ENCODE data around the gene NR1H2.
"Not testable (repeated sequence)": the region's sequence is repeated elsewhere in the genome, so short reads cannot be mapped to it uniquely, and the experiment has no call there.

NR1H2 gene

DNA sequence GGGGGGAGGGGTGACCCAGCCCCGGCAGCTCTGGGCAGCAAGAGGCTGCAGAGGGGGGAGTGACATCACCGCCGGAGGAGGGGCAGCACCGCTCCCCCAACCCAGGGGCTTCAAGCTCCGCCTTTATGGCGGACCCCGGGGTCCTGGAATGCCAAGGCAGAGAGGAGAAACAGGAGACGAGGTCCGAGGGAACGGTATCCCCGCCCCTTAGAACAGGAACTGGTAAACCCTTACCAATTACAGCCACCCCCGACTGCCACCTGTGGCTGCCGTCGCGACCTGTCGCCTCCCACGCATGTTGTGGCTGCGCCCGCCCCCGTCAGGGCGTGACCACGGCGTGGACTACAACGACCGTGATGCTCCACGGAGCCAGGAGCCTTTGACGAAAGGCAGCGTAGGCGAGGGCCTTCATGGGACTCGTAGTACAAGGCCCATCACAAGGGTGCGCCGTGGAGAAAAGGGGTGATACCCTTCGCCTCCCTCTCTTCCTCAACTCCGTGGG is 43.0 kb upstream of the NR1H2 start:
- peak overlapping the region; percentile 67 to 79 for H3K4me3 Mint-ChIP-seq
- peaks cover 53 to 84% of the 10 kb centered on the region in 2 donors for H3K27me3 Mint-ChIP-seq
- peak; percentile 70 to 78 (median 74) for DNase-seq
- peak; percentile 75 for ATAC-seq (replicated peaks)
- peaks cover 7 to 14% of the 10 kb centered on the region in 2 donors for H3K9me3 Mint-ChIP-seq
- peak overlapping the region; percentile 87 to 91 for H3K27ac Mint-ChIP-seq
- peaks cover 20% of the 10 kb centered on the region for H3K36me3 Mint-ChIP-seq (ENCODE audit: insufficient read depth)
- peaks cover 35 to 38% of the 10 kb centered on the region in 2 donors for H3K4me1 Mint-ChIP-seq (ENCODE audit: low read depth in 2 of 2)

DNA sequence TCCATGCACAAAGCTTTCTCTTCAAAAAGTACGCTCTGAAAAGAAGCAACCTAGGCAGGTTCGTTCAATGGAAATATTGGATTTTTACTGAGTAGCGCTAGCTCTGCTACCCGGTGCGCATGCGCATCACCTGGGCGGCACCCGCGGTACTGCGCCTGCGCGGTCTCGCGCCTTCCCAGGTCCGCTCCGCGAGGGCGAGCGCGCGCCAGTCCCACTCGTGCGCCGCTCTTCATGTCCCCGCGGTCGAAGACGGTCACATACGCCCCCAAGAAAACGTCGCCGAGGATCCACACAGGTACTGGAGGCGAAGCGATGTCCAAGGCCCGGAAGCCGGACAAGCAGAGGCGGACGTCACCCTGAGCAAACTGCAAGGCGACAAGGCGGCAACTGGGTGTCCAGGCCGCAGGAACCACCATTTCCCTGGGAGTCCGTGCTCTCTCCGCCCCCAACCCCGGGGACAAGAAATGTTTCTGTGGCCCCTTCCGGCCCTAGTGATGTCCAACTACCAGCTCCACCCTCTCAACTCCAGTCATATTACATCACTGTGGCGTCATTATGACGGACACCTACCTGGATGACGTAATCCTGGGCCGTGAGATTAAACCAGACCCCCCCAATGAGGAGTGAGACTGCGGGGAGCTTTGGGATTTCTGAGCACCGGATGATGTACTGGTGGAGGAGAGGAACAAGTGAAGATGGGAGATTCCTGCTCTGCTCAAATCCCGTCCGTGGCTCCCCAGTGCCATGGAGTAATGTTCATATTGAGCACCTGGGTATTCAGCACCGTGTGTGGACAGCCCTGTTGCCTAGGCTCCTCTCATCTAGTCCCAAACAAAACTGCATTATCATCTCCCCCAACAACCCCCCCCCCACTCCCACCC is 42.3 kb upstream of the NR1H2 start:
- Mint-ChIP-seq H3K36me3 (ENCODE audit: insufficient read depth) (peaks cover 20% of the 10 kb centered on the region), H3K27me3 (peaks cover 53 to 85% of the 10 kb centered on the region in 2 donors), H3K27ac (peak overlapping the region; percentile 87 to 91), H3K4me1 (ENCODE audit: low read depth in 2 of 2) (peaks cover 35 to 38% of the 10 kb centered on the region in 2 donors), H3K4me3 (peak overlapping the region; percentile 67 to 79), H3K9me3 (peaks cover 7 to 14% of the 10 kb centered on the region in 2 donors)
- DNase-seq (peak in 2 of 3 experiments; percentile 66 to 77), ATAC-seq (replicated peaks) (peak; percentile 30)

DNA sequence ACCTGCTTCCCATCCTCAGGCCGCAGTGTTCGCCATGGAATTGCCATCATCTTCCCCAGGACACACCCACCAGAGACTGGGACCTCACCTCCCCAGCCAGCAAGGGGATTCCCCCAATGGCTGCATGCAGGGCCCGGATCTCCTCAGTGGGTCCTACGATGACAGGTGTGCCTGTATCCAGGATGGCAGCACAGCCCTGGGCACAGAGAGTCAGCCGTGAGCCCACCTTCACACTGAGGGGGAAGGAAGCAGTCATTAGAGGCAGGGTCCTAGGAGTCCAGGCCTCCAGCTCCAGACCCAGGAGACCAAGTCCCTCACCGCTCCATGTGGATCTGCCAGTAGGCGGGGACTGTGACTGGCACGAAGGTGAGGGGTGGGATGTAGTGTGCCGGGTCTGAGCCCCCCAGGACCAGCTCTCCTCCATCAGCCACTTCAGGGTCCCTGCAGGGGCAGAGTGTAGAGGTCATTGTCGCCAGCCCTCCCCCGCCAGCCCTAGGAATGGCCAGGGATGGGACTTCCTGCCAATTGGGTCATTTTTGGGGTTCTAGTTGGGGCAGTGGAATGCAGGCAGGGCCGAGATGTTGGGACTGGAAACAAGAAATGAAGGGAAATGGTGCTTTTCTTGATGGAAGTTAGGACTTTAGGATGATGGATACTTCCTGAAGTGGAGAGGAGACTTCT is 41.4 kb upstream of the NR1H2 start:
- H3K27ac Mint-ChIP-seq, result no peak overlapping the region
- ATAC-seq (replicated peaks) (no peak), DNase-seq (no peak)
- H3K9me3 Mint-ChIP-seq, result peaks cover 2 to 8% of the 10 kb centered on the region in 2 donors
- peak overlapping the region; percentile 38 to 44 for H3K4me3 Mint-ChIP-seq
- H3K4me1 Mint-ChIP-seq (ENCODE audit: low read depth in 2 of 2), result peaks cover 29 to 30% of the 10 kb centered on the region in 2 donors
- H3K27me3 Mint-ChIP-seq, result peaks cover 44 to 76% of the 10 kb centered on the region in 2 donors
- peaks cover 15% of the 10 kb centered on the region for H3K36me3 Mint-ChIP-seq (ENCODE audit: insufficient read depth)

DNA sequence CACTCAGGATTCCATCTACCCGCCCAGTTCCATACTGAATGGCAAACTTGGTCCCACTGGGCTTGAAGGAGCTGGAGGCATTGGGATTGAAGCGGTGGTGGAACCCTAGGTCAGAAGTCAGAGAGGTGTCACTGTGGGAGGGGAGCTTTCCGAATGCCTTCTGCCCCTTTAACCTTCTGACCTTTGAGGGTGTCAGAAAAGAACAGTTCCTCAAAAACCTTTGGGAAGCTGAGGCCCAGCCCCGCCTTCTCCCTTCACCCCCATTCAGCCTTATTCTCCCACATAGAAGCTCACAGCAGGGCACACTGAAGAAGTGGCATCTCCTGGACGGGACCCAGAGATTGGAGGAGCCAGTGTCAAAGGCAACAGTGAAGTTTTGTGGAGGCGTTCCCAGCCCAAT is 39.2 kb upstream of the NR1H2 start:
- not testable (repeated sequence) for DNase-seq; H3K27ac Mint-ChIP-seq; H3K9me3 Mint-ChIP-seq; H3K4me3 Mint-ChIP-seq; ATAC-seq (replicated peaks)
- H3K27me3 Mint-ChIP-seq, result peaks cover 24 to 54% of the 10 kb centered on the region in 2 donors
- peaks cover 13% of the 10 kb centered on the region for H3K36me3 Mint-ChIP-seq (ENCODE audit: insufficient read depth)
- H3K4me1 Mint-ChIP-seq (ENCODE audit: low read depth in 2 of 2), result peaks cover 12 to 14% of the 10 kb centered on the region in 2 donors

DNA sequence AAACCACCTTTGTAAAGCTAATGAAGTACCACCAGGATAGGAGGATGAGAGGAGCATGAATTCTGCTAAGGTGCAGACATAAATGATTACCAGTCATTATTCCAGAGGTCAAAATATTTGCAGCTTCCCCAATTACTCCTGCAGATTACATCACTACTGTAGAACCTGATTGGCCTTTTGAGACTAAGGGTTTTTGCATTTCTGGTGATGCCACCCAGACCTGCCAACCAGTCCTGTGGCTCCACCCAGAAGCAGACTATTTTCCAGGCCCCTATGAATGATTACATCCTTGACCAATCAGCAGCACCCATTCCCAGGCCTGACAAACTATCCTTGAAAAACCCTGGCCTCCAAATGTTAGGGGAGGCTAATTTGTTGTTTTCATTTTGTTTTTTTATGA is 35.9 kb upstream of the NR1H2 start:
- DNase-seq (no peak), ATAC-seq (replicated peaks) (no peak)
- H3K27me3 Mint-ChIP-seq, result peaks cover 17 to 45% of the 10 kb centered on the region in 2 donors
- H3K4me1 Mint-ChIP-seq (ENCODE audit: low read depth in 2 of 2), result peaks cover 2 to 3% of the 10 kb centered on the region in 2 donors
- H3K4me3 Mint-ChIP-seq, result no peak overlapping the region
- H3K36me3 Mint-ChIP-seq (ENCODE audit: insufficient read depth), result no peaks in the 10 kb centered on the region
- no peak overlapping the region for H3K27ac Mint-ChIP-seq
- H3K9me3 Mint-ChIP-seq, result no peaks in the 10 kb centered on the region

DNA sequence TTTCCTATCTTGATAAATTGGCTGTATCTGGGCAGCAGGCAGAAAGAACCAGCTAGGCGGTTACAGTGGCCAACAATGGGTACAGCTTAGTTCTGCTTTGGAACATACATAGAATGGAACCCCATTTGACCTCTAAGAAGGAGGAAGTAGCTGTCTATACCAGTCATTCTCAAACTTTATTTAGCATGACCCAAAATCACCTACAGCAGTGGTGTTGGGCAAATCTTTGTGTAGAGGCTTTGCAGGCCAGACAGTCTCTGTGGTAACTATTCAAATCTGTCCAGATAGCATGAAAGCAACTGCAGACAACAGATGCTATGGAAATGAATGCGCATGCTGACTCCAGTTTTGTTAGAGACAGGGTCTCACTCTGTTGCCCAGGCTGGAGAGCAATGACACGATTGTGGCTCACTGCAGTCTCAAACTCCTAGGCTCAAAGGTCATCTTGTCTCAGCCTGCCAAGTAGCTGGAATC is 35.1 kb upstream of the NR1H2 start:
- Mint-ChIP-seq H3K27ac (no peak overlapping the region), H3K27me3 (peaks cover 9 to 37% of the 10 kb centered on the region in 2 donors), H3K9me3 (no peaks in the 10 kb centered on the region), H3K4me1 (ENCODE audit: low read depth in 2 of 2) (peaks cover 2 to 3% of the 10 kb centered on the region in 2 donors), H3K4me3 (no peak overlapping the region), H3K36me3 (ENCODE audit: insufficient read depth) (no peaks in the 10 kb centered on the region)
- peak; percentile 44 for ATAC-seq (replicated peaks)
- DNase-seq, result no peak

DNA sequence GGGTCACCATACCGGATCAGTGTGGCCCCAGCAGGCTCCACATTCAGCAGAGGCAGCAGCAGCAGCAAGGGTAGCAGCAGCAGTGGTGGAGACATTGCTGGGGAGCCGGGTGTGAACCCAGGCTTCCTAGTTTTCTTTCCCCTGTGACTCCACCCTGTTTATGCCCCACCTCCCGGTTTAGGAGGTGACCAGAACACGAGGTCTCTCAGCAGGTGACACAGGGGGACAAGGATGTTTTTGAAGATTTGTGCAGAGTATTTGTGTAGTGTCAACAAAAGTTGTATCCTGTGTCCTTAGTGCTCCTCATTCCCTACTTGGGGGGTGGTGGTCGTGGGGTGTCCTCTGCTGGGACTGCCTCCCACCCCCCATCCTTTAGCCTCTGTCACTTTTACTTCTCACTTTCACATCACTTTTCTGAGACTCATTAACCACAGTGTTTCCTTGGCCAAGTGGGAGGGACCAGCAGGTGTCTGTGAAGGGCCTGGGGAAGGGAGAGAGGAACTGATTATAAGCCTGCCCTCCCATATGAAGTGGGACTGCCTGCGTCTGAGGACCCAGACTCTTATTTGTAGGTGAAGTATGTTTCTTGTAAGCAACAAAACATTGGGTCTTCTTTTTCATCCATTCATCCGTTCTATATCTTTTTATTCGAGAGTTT is 31.5 kb upstream of the NR1H2 start:
- ATAC-seq (replicated peaks), result peak; percentile 33
- Mint-ChIP-seq H3K36me3 (ENCODE audit: insufficient read depth) (no peaks in the 10 kb centered on the region), H3K27me3 (peaks cover 9 to 16% of the 10 kb centered on the region in 2 donors), H3K4me1 (ENCODE audit: low read depth in 2 of 2) (peaks cover 5 to 10% of the 10 kb centered on the region in 2 donors), H3K9me3 (no peaks in the 10 kb centered on the region), H3K4me3 (no peak overlapping the region), H3K27ac (no peak overlapping the region)
- no peak for DNase-seq

DNA sequence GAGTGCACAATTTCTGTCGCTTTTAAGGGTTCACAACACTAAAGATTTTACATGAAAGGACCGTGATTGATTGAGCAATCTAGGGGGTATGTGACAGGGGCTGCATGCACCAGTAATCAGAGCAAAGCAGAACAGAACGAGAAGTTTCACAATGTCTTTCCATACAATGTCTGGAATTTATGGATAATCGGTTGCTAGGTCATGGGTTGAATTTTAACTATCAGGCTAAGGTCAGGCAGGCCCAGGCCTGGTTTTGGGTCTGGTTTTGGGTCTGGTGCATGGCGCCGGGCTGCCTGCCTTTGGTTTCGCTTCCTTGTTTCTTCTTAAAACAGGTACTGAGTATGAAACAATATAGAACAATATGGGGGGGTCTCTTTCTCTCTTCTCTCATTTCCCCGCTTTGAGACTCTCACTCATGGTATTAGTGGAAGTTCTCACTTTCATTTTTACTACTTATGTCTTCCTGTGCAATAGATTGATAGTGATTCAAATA is 29.1 kb upstream of the NR1H2 start:
- Mint-ChIP-seq H3K27ac (peak overlapping the region in 1 of 2 donors; percentile 72), H3K27me3 (peaks cover 9 to 28% of the 10 kb centered on the region in 2 donors), H3K4me1 (ENCODE audit: low read depth in 2 of 2) (peaks cover 5 to 10% of the 10 kb centered on the region in 2 donors), H3K4me3 (peak overlapping the region; percentile 35 to 54)
- not testable (repeated sequence) for DNase-seq; H3K36me3 Mint-ChIP-seq (ENCODE audit: insufficient read depth); H3K9me3 Mint-ChIP-seq; ATAC-seq (replicated peaks)

DNA sequence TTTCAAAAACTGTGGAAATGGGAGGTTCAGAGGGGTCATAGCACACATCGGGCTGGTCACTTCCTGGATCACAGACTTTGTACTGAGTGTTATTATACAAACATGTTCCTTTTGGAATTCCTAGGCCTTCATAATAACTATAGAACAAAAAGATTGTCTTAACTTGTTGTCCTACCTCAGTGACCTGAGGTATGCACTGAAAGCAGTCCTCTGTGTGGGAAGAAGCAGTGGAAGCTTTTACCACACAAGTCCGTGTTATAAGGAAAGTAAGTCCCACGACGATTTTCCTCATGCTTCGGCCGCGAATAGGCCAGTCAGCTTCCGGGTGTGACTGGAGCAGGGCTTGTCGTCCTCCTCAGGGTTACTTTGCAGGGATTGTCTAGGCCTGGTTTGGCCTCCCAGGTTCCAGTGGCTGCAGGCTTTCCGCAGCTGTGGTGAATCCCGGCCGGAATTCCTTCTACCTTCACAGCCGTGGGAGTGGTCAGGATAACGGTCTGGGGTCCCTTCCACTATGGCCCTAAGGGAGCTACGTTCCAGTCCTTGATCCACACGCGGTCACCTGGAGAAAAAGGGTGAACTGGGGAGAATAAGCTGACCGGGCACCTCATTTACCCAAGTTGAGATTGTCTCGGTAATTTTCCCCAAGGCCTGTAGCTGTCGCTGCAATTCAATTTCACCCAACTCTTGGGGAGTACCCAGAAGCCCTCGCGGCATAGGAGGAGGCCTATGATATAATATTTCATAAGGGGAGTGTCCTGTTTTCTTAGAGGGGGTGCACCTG is 26.8 kb upstream of the NR1H2 start:
- Mint-ChIP-seq H3K9me3 (no peaks in the 10 kb centered on the region), H3K27ac (no peak overlapping the region), H3K4me3 (no peak overlapping the region), H3K4me1 (ENCODE audit: low read depth in 2 of 2) (peaks cover 3 to 7% of the 10 kb centered on the region in 2 donors), H3K36me3 (ENCODE audit: insufficient read depth) (no peaks in the 10 kb centered on the region), H3K27me3 (peaks cover 0 to 18% of the 10 kb centered on the region in 2 donors)
- DNase-seq, result no peak
- no peak for ATAC-seq (replicated peaks)

DNA sequence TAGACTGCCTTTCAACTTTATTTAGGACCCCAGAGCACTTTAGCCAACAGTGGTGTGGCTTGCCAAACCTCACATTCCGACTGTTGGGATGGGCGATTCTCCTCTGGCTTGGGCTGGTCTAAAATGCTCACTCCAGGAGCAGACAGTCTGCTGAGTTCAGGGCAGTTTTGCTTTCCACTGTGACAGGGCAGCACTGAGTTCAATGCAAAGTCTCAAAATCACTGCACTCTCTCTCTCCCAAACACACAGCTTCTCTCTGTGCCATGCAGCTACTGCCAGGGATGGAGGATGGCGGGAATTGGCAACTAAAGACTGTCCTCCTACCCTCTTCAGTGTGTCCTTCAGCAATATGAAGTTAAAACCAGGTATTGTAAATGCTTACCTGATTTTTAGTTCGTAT is 24.0 kb upstream of the NR1H2 start:
- peaks cover 4% of the 10 kb centered on the region for H3K36me3 Mint-ChIP-seq (ENCODE audit: insufficient read depth)
- no peak overlapping the region for H3K27ac Mint-ChIP-seq
- H3K4me3 Mint-ChIP-seq, result no peak overlapping the region
- no peaks in the 10 kb centered on the region for H3K9me3 Mint-ChIP-seq
- peaks cover 4 to 7% of the 10 kb centered on the region in 2 donors for H3K4me1 Mint-ChIP-seq (ENCODE audit: low read depth in 2 of 2)
- H3K27me3 Mint-ChIP-seq, result peaks cover 0 to 12% of the 10 kb centered on the region in 2 donors
- ATAC-seq (replicated peaks) (no peak), DNase-seq (no peak)

DNA sequence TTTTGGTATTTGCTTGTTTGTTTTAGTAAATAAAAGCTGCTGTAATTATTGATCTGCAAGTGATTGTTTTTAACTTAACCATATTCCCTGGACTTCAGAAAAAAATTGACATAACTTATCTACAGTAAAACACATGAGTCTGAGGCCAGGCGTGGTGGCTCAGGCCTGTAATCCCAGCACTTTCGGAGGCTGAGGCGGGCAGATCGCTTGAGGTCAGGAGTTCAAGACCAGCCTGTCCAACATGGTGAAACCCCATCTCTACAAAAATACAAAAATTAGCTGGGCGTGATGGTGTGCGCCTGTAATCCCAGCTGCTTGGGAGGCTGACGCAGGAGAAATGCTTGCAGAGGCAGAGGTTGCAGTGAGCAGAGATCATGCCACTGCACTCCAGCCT is 22.8 kb upstream of the NR1H2 start:
- peaks cover 7 to 13% of the 10 kb centered on the region in 2 donors for H3K4me1 Mint-ChIP-seq (ENCODE audit: low read depth in 2 of 2)
- not testable (repeated sequence) for ATAC-seq (replicated peaks); H3K4me3 Mint-ChIP-seq; DNase-seq; H3K9me3 Mint-ChIP-seq; H3K27ac Mint-ChIP-seq
- peaks cover 16% of the 10 kb centered on the region for H3K36me3 Mint-ChIP-seq (ENCODE audit: insufficient read depth)
- H3K27me3 Mint-ChIP-seq, result peaks cover 0 to 12% of the 10 kb centered on the region in 2 donors

DNA sequence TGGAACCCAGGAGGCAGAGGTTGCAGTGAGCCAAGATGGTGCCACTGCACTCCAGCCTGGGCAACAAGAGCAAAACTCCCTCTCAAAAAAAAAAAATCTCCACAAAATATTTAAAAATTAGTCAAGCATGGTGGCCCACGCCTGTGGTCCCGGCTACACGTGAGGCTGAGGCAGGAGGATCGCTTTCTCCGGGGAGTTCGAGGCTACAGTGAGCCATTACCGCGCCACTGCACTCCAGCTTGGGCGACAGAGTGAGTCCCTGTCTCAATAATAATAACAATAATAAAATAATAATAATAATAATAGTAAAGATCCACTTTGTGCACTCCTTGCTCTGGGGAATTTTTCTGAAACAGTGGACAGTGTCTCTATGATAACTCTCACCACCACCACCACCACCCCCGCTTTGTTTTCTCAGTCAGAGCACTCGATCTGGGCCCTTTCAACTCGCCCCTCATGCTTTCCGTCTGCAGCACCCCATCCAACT is 19.5 kb upstream of the NR1H2 start:
- no peak for ATAC-seq (replicated peaks)
- no peak for DNase-seq
- Mint-ChIP-seq H3K27ac (peak overlapping the region; percentile 97 to 98), H3K27me3 (peaks cover 0 to 3% of the 10 kb centered on the region in 2 donors), H3K4me3 (peak overlapping the region; percentile 95), H3K36me3 (ENCODE audit: insufficient read depth) (peaks cover 24% of the 10 kb centered on the region), H3K4me1 (ENCODE audit: low read depth in 2 of 2) (peaks cover 28 to 40% of the 10 kb centered on the region in 2 donors), H3K9me3 (no peaks in the 10 kb centered on the region)

Measured in effector memory CD8-positive, alpha-beta T cell (primary cell).